Panc1 (cell line): ENCODE measurements around the gene WNT2. TPM values are rescaled to one million over a fixed set of nuclear protein-coding genes. Genes with fewer than 3 reads are reported as not detected.

Experiments
- ATAC-seq: fragments of 200-7000 bp; cut with Tn5 transposase; 2 replicates; pipeline ENCODE4 v1.9.1; 2020; ENCODE audit warnings: mild to moderate bottlenecking, moderate library complexity
- BruUV-seq: library from RNA; stranded (reverse); fragments of 400-500 nt; replicated peaks from 2 replicates; lab custom pipeline; 2021; lab: Mats Ljungman, UMichigan
- CTCF ChIA-PET: fragments of 300-600 bp; sonication (Branson Sonifier 250); formaldehyde crosslinking; loops from one replicate; lab custom pipeline; 2022; ENCODE audit warnings: antibody characterized with exemption; lab: Charles Lee
- POLR2A ChIA-PET: fragments of 300-600 bp; sonication (Branson Sonifier 250); formaldehyde crosslinking; loops from one replicate; lab custom pipeline; 2022; ENCODE audit warnings: antibody characterized with exemption; lab: Charles Lee
- DNase-seq: peaks from one replicate; pipeline ENCODE4 v3.0.0-alpha.2; 2010; ENCODE audit warnings: low read depth, low spot score
- H3K27ac ChIP-seq: 2 replicates; pipeline ENCODE4 v1.5.1; 2011; ENCODE audit warnings: mild to moderate bottlenecking, low read length, inconsistent platforms
- H3K27me3 ChIP-seq: fragments of 200-500 bp; sonication (Bioruptor generic); 2 replicates; pipeline ENCODE4 v1.6.0; 2014; ENCODE audit warnings: low read length, inconsistent platforms; ENCODE audit not compliant: control insufficient read depth, insufficient read depth
- H3K36me3 ChIP-seq: fragments of 200-500 bp; sonication (Bioruptor generic); 2 replicates; pipeline ENCODE4 v1.5.1; 2014; ENCODE audit warnings: inconsistent platforms, mild to moderate bottlenecking, low read length, moderate library complexity; ENCODE audit not compliant: control insufficient read depth, insufficient read depth
- H3K4me1 ChIP-seq: 2 replicates; pipeline ENCODE4 v1.5.1; 2011; ENCODE audit warnings: inconsistent platforms, mild to moderate bottlenecking, low read length, moderate library complexity; ENCODE audit not compliant: control insufficient read depth, insufficient read depth
- H3K4me3 ChIP-seq, 2 experiments: 2 replicates each; pipeline ENCODE4 v1.5.1; 2011 to 2012; ENCODE audit warnings: low read depth in 2 of 2, low read length in 2 of 2, mild to moderate bottlenecking in 2 of 2, inconsistent platforms in 1 of 2, moderate library complexity in 1 of 2
- H3K9me3 ChIP-seq: fragments of 200-500 bp; sonication (Bioruptor generic); 2 replicates; pipeline ENCODE4 v1.5.1; 2014; ENCODE audit warnings: low read depth, mild to moderate bottlenecking, inconsistent platforms, low read length, moderate library complexity; ENCODE audit not compliant: control insufficient read depth, insufficient read depth
- CTCF ChIP-seq: fragments of 450-650 bp; IDR thresholded peaks from 2 replicates; pipeline ENCODE4 v1.5.1; 2017; ENCODE audit warnings: mild to moderate bottlenecking
- POLR2AphosphoS5 ChIP-seq: IDR thresholded peaks from 2 replicates; pipeline ENCODE4 v1.6.1; 2012; ENCODE audit warnings: mild to moderate bottlenecking, low read depth, low read length, moderate library complexity
- REST ChIP-seq, 2 experiments: IDR thresholded peaks; 2 replicates each; pipeline ENCODE4 v1.6.1; 2011 to 2012; ENCODE audit warnings: low read depth in 2 of 2, control low read depth in 1 of 2, low read length in 1 of 2, mild to moderate bottlenecking in 1 of 2, moderate library complexity in 1 of 2; ENCODE audit not compliant: insufficient read depth in 1 of 2
- SIN3A ChIP-seq: IDR thresholded peaks from 2 replicates; pipeline ENCODE4 v1.6.1; 2012; ENCODE audit warnings: low read depth, mild to moderate bottlenecking, low read length, moderate library complexity, borderline replicate concordance; ENCODE audit not compliant: insufficient read depth
- TCF7L2 ChIP-seq: IDR thresholded peaks from 2 replicates; pipeline ENCODE4 v1.6.1; 2011; ENCODE audit warnings: mild to moderate bottlenecking, low read depth, low read length, inconsistent platforms
- in situ Hi-C: cut with HindIII; loops from 2 replicates; pipeline ENCODE4 v1.10.0; 2016; ENCODE audit warnings: low sequenced_read_pairs, low pct_unique_long_range_greater_than_20kb
- intact Hi-C: fragments of 100-400 bp; cut with micrococcal nuclease; formaldehyde crosslinking; loops from one replicate; pipeline ENCODE4 v1.10.0; 2022; ENCODE audit not compliant: unreplicated experiment
- total RNA-seq: library from RNA; stranded (reverse); gene quantifications from one replicate; pipeline ENCODE4 v1.2.1, GENCODE V29; 2021; ENCODE audit not compliant: unreplicated experiment

WNT2 gene
- total RNA-seq, 1 experiment from 2014 or later, result not detected

DNA sequence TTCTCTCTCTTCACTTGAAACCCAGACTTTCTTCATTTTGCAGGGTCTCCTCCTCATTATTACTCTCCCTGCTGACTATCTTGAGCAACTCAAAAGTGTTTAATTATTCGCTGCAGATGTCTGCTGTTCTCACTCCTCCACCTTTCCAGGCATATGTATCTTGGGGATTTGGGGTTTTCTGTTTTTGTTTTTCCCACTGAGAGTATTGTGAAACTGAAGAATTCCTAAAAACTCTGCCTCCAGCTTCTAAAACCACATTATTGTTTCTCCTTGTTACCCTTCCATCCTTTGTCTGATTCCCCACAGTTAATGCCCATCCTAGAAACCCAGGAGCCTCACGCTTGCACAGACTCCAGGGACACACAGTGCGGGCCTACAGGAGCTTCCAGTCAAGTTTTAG, 51.3 kb downstream of the WNT2 start:
- ATAC-seq, result no peak
- H3K9me3 ChIP-seq, result no peaks in the 10 kb centered on the region
- peaks cover 2% of the 10 kb centered on the region; the same call in 1 of the 2 replicates for H3K27me3 ChIP-seq
- H3K4me3 ChIP-seq, result no peak overlapping the region
- H3K27ac ChIP-seq, result no peak overlapping the region
- CTCF ChIA-PET, result no interaction called here
- H3K4me1 ChIP-seq, result no peaks in the 10 kb centered on the region
- H3K36me3 ChIP-seq, result no peaks in the 10 kb centered on the region
- in situ Hi-C loops, result no loop called here
- TF ChIP-seq CTCF (no peak), SIN3A (no peak), REST (IDR thresholded peaks at IDR 0.05; ENCODE audit: insufficient read depth in 1 of 2, low read depth in 2 of 2, low read length in 1 of 2) (no peak), TCF7L2 (no peak), POLR2AphosphoS5 (no peak)
- no peak for DNase-seq
- intact Hi-C loops, result no loop called here
- BruUV-seq, result no TSS peak
- POLR2A ChIA-PET, result no interaction called here

- no peaks in the 10 kb centered on the region for H3K9me3 ChIP-seq
- no peak overlapping the region for H3K27ac ChIP-seq
- no TSS peak for BruUV-seq
- intact Hi-C loops (no loop called here), in situ Hi-C loops (no loop called here)
- ATAC-seq (no peak), DNase-seq (no peak)
- no peak for TF ChIP-seq SIN3A
- ChIA-PET CTCF (no interaction called here), POLR2A (no interaction called here)
- no peaks in the 10 kb centered on the region for H3K4me1 ChIP-seq
- H3K36me3 ChIP-seq, result no peaks in the 10 kb centered on the region
- H3K4me3 ChIP-seq, result no peak overlapping the region
- H3K27me3 ChIP-seq, result no peaks in the 10 kb centered on the region
These were observed 52.5 kb downstream of the WNT2 start for GRCh38 chr7:117270371-117270770.

DNA sequence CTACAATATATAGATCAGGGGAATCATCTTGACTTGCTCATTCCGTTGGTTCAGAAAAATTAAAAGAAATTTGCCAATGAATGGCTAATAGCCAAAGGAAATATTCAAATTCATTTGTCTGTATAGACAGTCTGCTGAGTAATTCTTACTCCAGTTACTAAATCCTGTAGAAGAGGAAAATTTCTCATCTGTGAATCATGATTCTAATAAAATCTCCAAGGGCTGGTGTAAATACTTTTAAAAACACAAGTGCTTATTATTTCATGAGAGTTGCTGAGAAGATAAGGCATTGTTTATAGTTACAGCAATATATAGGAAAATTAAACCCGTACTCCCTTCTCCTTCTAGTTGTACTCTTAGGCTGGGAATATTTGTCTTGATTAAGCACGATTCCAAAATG, 53.0 kb downstream of the WNT2 start:
- TF ChIP-seq POLR2AphosphoS5 (no peak), REST (IDR thresholded peaks at IDR 0.05; ENCODE audit: insufficient read depth in 1 of 2, low read depth in 2 of 2, low read length in 1 of 2) (no peak), SIN3A (no peak), CTCF (no peak), TCF7L2 (no peak)
- Histone ChIP-seq H3K27me3 (no peaks in the 10 kb centered on the region), H3K4me3 (no peak overlapping the region), H3K36me3 (no peaks in the 10 kb centered on the region), H3K27ac (no peak overlapping the region), H3K4me1 (no peaks in the 10 kb centered on the region), H3K9me3 (no peaks in the 10 kb centered on the region)
- no peak for DNase-seq
- ChIA-PET POLR2A (no interaction called here), CTCF (no interaction called here)
- no peak; the same call in 1 of the 2 replicates for ATAC-seq
- no TSS peak for BruUV-seq
- intact Hi-C loops (no loop called here), in situ Hi-C loops (no loop called here)
